GM21825 (cell line): Measurements from ENCODE around the gene C22orf42.
"Not testable (repeated sequence)": the region's sequence is repeated elsewhere in the genome, so short reads cannot be mapped to it uniquely, and the experiment has no call there.

Source experiments
- ATAC-seq: cut with Tn5 transposase; IDR thresholded peaks from one replicate; pipeline ENCODE4 v1.9.1; 2021; ENCODE audit warnings: mild to moderate bottlenecking, moderate library complexity; ENCODE audit not compliant: unreplicated experiment

C22orf42 gene

DNA sequence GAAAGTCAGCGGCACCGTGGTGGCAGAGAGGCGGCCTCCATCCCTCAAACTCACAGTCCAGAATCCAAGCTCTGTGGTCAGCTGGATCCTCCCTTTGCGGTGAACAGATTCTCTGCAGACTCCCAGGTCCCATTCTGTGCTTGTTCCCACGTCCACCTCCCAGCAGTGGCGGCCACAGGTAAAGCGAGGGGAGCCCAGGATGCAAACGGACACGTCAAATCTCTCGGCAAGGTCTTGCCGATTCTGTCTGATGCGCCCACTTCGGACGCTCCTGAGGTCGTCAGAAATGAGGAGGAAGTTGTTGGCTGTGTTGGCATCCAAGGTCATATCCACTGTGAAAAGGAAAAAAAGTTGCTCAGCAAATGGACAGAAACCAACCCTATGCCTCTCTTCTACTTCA lies 31.9 kb upstream of the C22orf42 start:
- ATAC-seq, result not testable (repeated sequence)

DNA sequence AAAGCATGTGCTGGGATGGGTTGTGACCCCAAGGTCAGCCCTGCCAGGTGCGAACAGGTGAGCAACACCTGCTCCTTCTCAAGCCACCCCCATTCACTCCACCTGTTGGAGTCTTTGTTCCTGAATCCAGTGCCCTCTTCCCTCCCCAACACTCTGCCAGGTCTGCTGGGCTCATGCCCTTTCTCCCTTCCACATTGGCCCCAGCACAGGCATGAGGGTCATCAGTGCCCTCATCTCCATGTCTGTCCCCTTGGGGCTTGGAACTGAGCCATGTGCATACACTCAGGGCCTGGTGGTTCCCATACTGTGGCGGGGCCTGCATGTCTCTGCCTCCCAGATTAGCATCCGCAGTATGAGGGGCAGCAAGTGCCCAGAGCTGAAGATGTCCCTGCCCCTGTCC lies 26.7 kb upstream of the C22orf42 start:
- ATAC-seq, result no peak

DNA sequence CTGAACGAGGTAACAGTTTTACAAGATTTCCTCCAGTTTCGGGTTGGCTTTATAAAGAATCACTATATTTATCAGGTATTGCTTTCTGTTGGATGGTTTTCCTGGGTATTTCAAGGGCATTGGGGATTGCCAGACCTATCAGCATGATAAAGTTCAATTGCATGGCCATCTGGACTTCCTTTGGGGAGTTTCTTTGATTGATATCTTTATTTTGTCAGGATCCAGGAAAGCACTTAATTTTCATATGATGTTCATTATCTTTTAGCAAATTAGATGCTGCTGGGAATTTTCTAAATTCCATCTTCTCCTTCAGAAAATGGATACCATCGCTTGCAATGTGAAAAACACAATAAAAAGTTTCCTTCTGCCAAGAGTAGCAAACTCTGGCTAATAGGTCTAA lies 24.5 kb upstream of the C22orf42 start:
- no peak for ATAC-seq

DNA sequence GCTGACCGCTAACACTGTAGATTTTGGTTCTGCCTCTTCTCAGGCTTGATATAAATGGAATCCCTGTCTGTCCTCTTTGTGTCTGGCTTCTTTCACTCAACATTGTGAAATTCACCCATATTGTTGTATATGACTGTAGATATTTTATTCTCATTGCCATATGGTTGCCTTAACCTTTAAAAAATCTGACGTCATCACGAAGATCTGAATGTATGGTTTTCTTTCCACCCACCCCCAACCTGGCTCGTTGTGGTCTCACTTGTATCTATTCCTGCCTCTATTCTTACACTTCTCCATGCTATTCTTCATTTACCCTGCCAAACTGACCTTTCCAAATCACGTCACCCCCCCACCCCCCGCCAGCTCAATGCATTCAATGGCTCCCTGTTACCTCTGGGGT lies 21.9 kb upstream of the C22orf42 start:
- no peak for ATAC-seq

DNA sequence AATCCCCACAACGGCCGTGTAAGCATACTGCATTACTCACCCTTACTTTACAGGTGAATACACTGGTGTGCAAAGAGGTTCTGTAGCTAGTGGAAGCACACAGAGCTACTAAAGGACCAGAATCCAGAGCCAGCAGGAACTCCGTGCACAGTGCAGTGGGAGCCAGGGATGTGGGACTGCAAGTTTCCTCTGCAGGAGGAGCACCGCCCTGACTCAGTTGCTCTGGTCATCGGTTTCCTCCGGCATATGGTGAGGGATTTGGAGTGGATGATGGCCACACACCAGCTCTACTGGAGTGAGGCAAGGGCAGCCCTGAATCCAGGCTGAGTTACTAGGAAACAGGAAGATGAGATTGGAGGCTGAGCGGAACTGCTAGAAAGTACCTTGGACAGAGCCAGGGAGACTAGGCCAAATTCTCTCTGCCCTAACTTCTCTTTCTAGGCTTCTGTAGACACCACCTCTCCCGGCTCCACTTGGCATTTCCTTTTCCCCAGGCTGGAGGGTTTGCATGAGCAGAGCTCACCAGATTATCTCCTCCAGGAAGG lies 18.2 kb upstream of the C22orf42 start:
- no peak for ATAC-seq

DNA sequence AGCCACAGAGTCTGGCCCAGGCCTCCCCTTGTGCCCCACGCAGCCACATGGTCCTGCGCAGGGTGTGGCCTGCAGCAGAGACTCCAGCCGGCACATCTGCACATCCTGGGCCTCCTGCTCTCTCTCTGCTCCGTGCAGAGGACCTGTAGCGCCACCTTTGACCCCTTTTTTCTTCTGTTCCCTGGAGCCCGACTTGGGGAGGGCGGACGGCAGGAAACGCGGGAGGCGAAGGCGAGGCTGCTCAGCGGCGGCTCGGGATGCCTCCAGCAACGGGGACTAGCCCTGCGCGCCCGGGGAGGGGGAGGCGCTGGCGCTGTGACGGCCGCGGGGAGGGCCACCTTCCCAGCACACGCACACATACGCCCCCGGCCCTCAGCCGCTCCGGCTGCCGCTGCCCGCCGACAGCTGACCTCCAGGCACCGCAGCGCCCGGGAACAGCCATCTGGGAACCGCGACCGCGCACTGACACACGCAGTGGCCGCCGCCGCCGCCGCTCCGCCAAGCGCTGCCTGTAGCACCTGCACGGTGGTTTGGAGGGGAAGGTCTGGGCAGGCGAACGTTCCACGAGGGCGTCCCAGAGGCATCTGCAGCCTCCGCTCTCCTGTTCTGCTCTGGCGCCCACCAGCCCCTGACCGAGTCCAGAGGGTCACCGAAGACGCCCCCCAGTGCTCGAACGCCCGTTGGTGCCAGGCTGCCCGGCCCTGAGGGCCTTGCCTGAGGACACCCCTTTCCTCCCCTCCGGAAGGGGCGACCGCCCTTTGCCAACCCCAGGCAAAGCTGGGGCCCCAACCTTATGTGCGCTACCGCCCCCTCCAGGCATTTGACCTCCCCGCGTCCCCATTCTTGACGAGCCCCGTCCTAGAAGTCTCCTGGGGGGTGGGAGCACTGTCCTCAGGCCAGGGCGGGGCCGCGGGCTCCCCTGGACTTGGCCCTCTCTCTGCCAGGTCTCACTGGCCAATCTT lies 16.9 kb upstream of the C22orf42 start:
- no peak for ATAC-seq

DNA sequence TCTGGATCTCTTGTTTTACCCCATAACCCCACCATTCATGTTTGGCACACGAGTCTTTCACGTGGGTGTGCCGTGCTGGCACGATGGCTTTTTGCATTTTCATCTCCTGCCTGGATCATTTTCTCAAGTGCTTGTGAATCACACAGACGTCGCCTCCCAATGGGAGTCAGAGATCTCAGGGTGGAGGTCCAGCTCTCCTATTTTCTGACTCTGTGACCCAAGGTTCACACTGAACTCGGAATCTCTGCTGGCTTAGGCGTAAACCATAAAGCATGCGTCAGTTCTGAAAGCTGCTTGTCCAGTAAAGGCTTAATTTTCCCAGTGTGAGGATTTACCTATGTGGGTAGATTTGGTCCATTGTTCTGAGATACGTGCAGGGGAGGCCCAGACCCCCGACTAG lies 16.0 kb upstream of the C22orf42 start:
- no peak for ATAC-seq

DNA sequence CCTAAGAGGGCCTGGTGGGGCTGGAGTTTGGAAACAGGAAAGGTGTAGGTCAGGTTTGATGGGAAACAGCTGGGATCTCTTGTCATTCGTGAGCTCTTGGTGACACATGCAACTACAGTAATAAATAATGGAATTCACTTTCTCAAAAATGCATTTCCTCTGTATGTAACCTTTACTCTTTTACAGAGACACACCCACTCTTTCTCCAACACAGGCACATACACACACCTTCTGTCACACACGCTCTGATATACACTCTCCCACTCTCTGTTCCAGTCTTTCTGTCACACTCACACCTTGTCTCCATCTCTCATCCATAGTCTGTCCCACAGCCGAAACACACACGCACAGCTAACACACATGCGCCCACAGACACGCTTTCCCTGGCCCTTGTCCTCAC lies 6.6 kb upstream of the C22orf42 start:
- no peak for ATAC-seq

DNA sequence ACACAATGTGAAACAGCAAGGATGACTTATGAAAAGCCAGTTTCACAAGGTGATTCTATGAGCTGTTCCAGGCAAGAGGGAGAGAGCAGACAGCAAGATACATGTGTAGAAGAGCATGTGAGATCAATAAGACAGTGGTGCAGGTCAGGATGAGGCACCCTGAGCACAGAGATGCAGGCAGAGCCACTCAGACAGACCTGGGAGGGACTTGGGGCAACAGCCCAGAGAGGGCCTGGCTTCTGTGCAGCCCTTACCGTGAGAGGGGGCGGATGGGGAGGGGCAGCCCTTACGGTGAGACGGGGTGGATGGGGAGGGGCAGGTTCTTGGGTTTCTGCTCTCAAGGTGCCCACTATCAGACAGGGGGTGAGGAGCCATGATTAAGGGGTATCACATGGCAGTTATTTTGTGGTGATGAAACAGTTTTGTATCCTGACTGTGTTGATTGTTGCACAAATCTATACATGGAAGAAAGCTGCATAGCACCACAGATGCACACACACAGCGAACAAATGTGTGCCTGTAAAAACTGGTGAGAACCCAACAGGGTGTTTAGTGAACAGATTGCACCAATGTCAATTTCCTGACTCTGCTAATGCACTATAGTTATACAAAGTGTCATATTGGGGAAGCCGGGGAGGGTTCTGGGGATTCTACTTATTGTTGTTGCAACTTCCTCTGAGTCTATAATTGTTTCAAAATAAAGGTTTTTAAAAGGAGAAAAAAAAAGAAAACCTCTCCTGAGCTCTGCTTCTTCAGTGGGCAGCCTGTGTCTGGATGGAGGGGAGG lies 5.2 kb upstream of the C22orf42 start:
- ATAC-seq, result no peak

DNA sequence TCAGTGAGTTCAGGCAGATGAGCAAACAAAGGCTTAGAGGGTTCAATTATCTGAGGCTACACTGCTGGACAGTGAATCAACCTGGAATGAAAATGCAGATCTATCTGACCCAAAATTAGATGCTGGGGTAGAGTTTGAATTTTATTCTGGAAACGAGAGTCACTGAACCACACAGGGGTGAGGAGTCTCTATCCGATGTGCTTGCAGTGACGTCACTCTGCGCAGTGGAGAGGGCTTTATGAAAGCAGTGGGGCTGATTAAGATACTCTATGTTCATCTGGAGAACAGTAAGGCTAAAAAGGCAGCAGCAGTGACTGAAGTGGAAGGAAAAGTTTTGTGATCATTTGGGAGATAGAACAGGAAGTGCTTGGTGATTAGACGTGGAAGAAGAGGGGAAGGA lies 1.3 kb upstream of the C22orf42 start:
- ATAC-seq, result not testable (repeated sequence)

DNA sequence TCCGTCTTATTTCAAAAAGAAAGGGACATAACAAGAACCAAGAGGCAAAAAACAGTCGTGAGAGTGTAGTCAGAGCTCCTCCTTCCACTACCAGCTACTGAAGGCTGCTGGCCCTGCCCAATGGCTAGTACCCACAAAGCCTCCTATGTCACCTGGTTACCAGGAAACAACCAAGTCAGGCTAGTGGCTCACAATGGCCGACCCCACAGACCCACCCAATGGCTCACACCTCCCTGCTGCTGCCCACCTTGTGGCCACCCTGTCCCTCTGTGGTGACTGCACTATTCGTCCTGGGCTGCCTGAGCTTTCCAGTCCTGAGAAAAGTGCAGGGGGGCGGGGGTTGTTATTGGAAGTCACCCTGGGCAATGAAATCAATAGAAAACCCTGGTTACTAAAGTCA lies 1.5 kb downstream of the C22orf42 start:
- not testable (repeated sequence) for ATAC-seq

DNA sequence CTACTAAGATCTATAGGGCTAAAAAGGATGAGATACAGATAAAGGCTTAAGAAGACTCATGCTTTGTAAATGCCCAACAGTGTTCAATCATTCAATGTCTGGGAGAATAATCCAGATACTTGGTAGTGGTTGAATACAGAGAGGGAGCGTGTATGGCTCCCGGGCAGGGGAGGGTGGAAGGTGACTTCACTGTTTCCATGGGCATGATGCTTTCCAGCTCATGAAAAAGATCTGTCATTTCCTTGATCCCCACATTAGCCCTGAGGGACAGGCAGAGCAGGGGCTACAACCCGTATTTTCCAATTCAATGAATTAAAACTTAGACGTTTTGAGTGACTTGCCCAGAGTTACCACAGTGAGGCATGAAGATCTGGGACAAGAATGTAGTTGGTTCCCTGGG lies 4.4 kb downstream of the C22orf42 start:
- ATAC-seq, result not testable (repeated sequence)

DNA sequence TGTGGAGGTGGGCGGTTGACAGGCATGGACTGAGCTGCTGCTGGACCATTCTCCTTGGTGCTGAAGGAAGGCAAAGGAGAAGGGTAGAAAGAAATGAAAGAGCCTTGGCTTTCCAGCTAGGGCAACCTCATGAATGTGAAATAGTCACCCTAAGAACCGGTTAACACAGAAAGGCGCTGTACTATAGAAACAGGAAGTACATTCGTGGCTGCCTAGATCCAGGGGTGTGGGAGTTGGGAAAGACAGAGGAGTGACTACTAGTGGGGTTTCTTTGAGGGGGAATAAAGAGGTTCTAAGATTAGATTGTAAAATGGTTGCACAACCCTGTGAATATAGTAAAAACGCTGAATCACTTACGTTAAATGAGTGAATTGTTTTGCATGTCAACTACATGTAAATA lies 7.5 kb downstream of the C22orf42 start:
- not testable (repeated sequence) for ATAC-seq

DNA sequence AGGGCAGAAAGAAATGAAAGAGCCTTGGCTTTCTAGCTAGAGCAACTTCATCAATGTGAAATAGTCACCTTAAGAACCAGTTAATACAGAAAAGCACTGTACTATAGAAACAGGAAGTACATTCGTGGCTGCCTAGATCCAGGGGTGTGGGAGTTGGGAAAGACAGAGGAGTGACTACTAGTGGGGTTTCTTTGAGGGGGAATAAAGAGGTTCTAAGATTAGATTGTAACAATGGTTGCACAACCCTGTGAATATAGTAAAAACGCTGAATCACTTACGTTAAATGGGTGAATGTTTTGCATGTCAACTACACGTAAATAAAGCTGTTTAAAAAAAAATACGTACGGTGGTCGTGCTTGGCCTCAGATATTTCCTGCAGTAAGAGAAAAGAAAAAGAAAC lies 8.5 kb downstream of the C22orf42 start:
- not testable (repeated sequence) for ATAC-seq

DNA sequence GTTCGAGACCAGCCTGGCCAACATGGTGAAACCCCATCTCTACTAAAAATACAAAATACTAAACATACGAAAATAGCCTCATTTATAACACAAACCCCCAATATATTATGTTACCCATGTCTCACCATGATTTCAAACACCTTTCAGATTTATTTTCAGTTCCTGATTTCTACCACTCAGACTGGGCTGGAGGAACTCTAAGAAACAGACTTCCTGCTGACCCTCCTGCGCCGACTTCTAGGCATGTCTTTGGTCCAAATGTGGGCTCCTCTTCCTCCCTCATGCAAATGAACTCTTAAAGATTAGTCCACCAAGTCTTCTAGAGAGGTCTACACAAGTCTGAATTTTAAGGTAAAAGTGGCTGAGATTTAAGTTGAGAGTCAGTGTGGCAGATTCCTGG lies 10.7 kb downstream of the C22orf42 start:
- ATAC-seq, result not testable (repeated sequence)

DNA sequence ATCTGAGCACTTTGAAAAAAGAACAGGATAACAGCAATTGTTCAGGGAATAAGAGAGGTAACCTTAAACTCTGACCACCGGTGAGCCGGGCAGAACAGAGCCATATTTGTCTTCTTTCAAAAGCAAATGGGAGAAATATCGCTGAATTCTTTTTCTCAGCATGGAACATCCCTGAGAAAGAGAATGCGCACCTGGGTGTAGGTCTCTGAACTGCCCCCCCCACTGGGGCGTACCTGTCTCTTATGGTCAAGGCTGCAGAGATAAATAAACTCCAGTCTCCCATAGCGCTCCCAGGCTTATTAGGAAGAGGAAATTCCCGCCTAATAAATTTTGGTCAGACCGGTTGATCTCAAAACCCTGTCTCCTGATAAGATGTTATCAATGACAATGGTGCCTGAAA lies 12.0 kb downstream of the C22orf42 start:
- not testable (repeated sequence) for ATAC-seq

DNA sequence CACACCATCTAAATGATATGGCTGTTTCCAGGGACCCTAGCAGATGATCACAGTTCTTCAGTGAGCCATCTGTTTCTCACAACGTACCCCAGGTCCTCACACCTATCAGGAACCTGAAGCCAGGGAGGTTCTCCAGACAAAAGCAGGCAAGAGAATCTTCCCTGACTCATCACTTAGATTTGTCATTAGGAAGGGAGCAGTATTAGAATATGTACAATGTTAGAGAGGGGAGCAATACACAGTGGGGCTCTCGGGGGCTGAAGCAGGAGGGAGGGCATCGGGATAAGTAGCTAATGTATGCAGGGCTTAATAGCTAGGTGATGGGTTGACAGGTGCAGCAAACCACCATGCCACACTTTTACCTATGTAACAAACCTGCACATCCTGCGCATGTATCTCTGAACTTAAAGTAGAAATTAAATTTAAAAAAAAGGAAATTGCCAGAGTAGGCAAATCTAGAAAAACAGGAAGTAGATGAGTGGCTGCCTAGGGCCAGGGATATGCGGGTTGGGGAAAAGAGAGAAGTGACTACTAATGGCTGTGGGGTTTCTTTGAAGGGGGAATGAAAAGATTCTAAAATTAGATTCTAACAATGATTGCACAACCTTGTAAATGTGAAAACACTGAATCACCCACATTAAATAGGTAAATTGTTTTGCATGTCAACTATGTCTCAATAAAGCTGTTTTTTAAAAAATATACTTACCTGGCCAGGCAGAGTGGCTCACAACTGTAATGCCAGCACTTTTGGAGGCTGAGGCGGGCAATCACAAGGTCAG lies 14.4 kb downstream of the C22orf42 start:
- no peak for ATAC-seq

DNA sequence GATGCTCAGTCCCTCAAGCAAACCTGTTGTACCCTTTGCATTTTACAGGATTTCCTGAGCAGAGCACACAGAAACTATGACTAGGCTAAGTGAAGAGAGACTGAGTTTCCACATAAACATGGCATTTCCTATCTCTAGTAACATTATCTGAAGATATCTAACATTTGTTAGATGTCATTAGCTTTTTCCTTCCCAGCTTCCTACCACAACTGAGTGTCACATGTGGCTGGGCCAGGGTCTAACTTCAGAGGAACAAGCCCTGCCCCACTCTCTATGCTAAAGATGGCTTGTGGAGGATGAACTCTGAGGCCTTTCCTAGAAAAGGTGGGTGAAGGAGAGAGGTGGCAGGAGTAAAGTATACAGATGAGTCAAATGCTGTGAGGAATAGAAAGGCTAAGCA lies 16.5 kb downstream of the C22orf42 start:
- ATAC-seq, result no peak

DNA sequence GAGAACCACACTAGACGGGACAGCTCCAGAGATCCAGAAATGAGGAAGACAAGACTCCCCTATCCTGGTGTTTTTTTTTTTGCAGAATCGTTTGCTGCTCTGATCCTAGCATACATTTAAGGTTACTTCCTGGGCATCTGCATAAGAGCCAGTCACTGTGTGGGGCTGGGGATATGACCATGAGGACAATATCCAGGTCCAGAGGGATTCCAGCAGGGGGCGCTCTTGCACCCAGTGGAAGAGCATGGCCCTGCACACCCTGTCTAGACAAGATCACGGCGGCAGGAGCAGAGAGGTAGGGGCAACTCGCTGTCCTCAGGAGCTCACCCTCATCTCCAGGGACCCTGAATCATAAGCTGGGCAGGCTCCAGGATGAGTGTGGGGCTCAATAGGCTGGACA lies 18.4 kb downstream of the C22orf42 start:
- ATAC-seq, result not testable (repeated sequence)

DNA sequence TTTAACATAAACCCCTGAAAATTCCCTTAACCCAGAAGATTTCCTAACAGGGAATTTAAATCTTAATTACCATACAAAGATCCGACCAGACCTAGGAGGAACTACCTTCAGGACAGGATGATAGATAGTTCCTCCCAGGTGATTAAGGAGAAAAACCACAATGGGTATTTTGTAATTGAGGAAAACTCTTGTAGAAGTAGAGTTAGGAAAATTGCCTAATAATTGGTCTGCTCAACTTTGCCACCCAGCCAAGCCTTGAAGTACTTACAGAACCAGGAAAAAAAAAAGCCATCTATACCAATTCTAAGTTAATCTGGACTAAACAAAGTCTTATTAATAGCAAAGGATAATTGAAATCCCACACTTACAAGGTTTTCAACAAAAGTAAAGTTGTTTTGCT lies 20.5 kb downstream of the C22orf42 start:
- not testable (repeated sequence) for ATAC-seq
